HepG2 (cell line): Measurements from ENCODE around the gene STX4. TPM values are rescaled to one million over a fixed set of nuclear protein-coding genes. Genes with fewer than 3 reads are reported as not detected.

Source experiments
- ASH2L ChIP-seq: fragments of 300-600, 200-600 bp; sonication (generic); IDR thresholded peaks from 2 replicates; pipeline ENCODE4 v1.7.0; 2017; ENCODE audit warnings: low read depth, mild to moderate bottlenecking, moderate library complexity, mixed read lengths, low read length; ENCODE audit not compliant: insufficient read length
- HNF4A ChIP-seq: sonication (generic); formaldehyde crosslinking; IDR thresholded peaks from 2 replicates; pipeline ENCODE4 v1.4.0; 2020; ENCODE audit warnings: missing genetic modification reagents
- JUN ChIP-seq: sonication (generic); formaldehyde crosslinking; IDR thresholded peaks from 2 replicates; pipeline ENCODE4 v1.4.0; 2020; ENCODE audit warnings: mild to moderate bottlenecking, missing genetic modification reagents
- KDM4B ChIP-seq: sonication (generic); formaldehyde crosslinking; IDR thresholded peaks from 2 replicates; pipeline ENCODE4 v1.4.0; 2020; ENCODE audit warnings: missing genetic modification reagents
- KDM5A ChIP-seq: fragments of 200-600 bp; sonication (generic); IDR thresholded peaks from 2 replicates; pipeline ENCODE4 v1.7.0; 2018; ENCODE audit warnings: antibody characterized with exemption, mild to moderate bottlenecking, low read length, borderline replicate concordance
- PHF8 ChIP-seq: sonication (generic); formaldehyde crosslinking; IDR thresholded peaks from 2 replicates; pipeline ENCODE4 v1.5.0; 2020; ENCODE audit warnings: missing genetic modification reagents
- TEAD3 ChIP-seq: optimal IDR thresholded peaks from 2 replicates; pipeline ENCODE3; 2016; ENCODE audit warnings: borderline replicate concordance
- ZKSCAN1 ChIP-seq: fragments of 150-350 bp; IDR thresholded peaks from 2 replicates; pipeline ENCODE4 v1.6.1; 2014; ENCODE audit warnings: low read length
- ZNF451 ChIP-seq: sonication (generic); formaldehyde crosslinking; IDR thresholded peaks from 2 replicates; pipeline ENCODE4 v1.5.0; 2020; ENCODE audit warnings: mild to moderate bottlenecking, missing genetic modification reagents
- ZNF672 ChIP-seq: sonication (generic); formaldehyde crosslinking; IDR thresholded peaks from 2 replicates; pipeline ENCODE4 v1.8.1; 2022; ENCODE audit warnings: missing genetic modification reagents
- ZNF878 ChIP-seq: sonication (generic); formaldehyde crosslinking; IDR thresholded peaks from 2 replicates; pipeline ENCODE4 v1.8.1; 2023; ENCODE audit warnings: mild to moderate bottlenecking, missing genetic modification reagents, moderate library complexity
- polyA plus RNA-seq, 8 experiments: library from polyadenylated mRNA; depleted of rRNA in 3 of 8; stranded (reverse) in 7 of 8; unstranded in 1 of 8; fragments of >200 nt; fragmentation: Illumina TruSeq in 4 of 8; extraction: Trizol in 4 of 8; gene quantifications; 2 replicates each; pipeline versions ENCODE4 v1.2.1 to v1.2.3, GENCODE V29; 2011 to 2016; ENCODE audit warnings: low read depth in 4 of 8, missing spikeins in 1 of 8, mixed read lengths in 1 of 8; ENCODE audit not compliant: insufficient read depth in 1 of 8
- total RNA-seq, 5 experiments: library from RNA; depleted of rRNA; stranded (reverse); fragments of >200 nt; fragmentation: Illumina TruSeq; extraction: Trizol; gene quantifications; 2 replicates each; pipeline ENCODE4 v1.2.3, GENCODE V29; 2016; ENCODE audit warnings: low read depth in 1 of 5
- TF ChIP-seq, protein P1 (sequence below): sonication (generic); formaldehyde crosslinking; IDR thresholded peaks from 2 replicates; pipeline ENCODE4 v1.5.1; 2020; ENCODE audit warnings: missing genetic modification reagents, mild to moderate bottlenecking, borderline replicate concordance
- TF ChIP-seq, protein P2 (sequence below): sonication (generic); formaldehyde crosslinking; IDR thresholded peaks from 2 replicates; pipeline ENCODE4 v1.8.0; 2023; ENCODE audit warnings: mild to moderate bottlenecking, missing genetic modification reagents
- TF ChIP-seq, protein P3 (sequence below): sonication (generic); formaldehyde crosslinking; IDR thresholded peaks from 2 replicates; pipeline ENCODE4 v1.4.0; 2020; ENCODE audit warnings: missing genetic modification reagents, borderline replicate concordance
- TF ChIP-seq, protein P4 (sequence below): sonication (generic); formaldehyde crosslinking; IDR thresholded peaks from 2 replicates; pipeline ENCODE4 v1.5.1; 2020; ENCODE audit warnings: missing genetic modification reagents, mild to moderate bottlenecking, borderline replicate concordance
- TF ChIP-seq, protein P5 (sequence below): sonication (generic); IDR thresholded peaks from 2 replicates; pipeline ENCODE4 v1.6.1; 2016; ENCODE audit warnings: low read depth, borderline replicate concordance
- TF ChIP-seq, protein P6 (sequence below): sonication (generic); formaldehyde crosslinking; IDR thresholded peaks from 2 replicates; pipeline ENCODE4 v1.8.0; 2022; ENCODE audit warnings: missing genetic modification reagents, mild to moderate bottlenecking, moderate library complexity, borderline replicate concordance

Gene STX4
- total and polyA plus RNA-seq, 2 of the 13 experiments (the other 11 are each of a cell fraction or from before 2014, with no cell fraction given), result 29.2 to 34.6 TPM

DNA sequence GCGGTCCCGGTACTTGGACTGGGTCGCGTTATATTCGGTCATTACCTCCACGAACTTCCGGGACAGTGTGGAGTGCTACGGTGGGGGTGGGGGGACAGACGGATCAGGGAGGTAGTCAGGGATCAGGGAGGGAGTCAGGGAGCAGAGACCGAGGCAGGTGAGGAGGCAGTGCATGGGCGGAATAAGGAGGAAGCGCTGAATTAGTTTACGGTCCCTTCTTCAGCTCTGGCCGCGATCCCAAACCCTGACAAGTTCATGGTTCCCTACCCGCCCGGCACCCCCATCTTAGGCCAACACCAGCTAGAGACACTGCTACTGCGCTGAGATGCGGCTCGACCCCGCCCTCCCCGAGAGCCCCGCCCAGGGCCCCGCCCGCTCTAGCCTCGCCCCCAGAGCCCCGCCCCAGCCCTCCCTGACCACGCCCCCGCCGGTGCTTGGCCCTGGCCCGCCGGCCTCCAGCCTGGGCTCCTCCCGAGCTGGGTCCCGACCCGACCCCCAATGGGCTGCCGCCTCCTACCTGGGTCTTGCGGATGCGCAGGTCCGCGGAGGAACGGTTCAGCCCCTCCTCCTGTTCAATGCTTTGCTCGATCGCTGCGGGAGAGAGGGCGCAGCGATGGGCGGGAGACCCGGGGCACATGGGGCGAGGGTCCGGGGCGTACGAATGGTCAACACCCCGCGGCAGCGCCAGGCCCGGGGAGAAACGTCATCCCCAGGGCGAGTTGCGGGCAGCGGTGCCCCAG, 36.2 kb upstream of the STX4 start (continued):
- no peak for TF ChIP-seq ZNF672 (CRISPR knock-in tag)
- peak; percentile 19 for TF ChIP-seq TEAD3
- TF ChIP-seq ZNF878 (CRISPR knock-in tag), result no peak
- TF ChIP-seq, protein P1, sequence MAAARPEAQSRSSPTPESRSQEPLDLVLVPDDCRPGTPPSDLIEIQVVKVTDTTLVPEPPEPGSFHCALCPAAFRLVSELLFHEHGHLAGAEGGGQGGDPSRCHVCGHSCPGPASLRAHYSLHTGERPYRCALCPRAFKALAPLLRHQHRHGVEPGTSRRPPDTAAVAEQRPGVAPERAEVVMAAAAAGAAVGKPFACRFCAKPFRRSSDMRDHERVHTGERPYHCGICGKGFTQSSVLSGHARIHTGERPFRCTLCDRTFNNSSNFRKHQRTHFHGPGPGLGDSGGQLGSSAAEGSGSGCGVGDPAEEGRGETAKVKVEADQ (CRISPR knock-in tag), result no peak
- TF ChIP-seq JUN, result peak; percentile 20; the same call in 1 of the 2 replicates
- TF ChIP-seq, protein P2, sequence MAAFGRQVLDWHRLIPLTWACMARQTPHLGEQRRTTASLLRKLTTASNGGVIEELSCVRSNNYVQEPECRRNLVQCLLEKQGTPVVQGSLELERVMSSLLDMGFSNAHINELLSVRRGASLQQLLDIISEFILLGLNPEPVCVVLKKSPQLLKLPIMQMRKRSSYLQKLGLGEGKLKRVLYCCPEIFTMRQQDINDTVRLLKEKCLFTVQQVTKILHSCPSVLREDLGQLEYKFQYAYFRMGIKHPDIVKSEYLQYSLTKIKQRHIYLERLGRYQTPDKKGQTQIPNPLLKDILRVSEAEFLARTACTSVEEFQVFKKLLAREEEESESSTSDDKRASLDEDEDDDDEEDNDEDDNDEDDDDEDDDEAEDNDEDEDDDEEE (CRISPR knock-in tag), result no peak
- TF ChIP-seq, protein P3, sequence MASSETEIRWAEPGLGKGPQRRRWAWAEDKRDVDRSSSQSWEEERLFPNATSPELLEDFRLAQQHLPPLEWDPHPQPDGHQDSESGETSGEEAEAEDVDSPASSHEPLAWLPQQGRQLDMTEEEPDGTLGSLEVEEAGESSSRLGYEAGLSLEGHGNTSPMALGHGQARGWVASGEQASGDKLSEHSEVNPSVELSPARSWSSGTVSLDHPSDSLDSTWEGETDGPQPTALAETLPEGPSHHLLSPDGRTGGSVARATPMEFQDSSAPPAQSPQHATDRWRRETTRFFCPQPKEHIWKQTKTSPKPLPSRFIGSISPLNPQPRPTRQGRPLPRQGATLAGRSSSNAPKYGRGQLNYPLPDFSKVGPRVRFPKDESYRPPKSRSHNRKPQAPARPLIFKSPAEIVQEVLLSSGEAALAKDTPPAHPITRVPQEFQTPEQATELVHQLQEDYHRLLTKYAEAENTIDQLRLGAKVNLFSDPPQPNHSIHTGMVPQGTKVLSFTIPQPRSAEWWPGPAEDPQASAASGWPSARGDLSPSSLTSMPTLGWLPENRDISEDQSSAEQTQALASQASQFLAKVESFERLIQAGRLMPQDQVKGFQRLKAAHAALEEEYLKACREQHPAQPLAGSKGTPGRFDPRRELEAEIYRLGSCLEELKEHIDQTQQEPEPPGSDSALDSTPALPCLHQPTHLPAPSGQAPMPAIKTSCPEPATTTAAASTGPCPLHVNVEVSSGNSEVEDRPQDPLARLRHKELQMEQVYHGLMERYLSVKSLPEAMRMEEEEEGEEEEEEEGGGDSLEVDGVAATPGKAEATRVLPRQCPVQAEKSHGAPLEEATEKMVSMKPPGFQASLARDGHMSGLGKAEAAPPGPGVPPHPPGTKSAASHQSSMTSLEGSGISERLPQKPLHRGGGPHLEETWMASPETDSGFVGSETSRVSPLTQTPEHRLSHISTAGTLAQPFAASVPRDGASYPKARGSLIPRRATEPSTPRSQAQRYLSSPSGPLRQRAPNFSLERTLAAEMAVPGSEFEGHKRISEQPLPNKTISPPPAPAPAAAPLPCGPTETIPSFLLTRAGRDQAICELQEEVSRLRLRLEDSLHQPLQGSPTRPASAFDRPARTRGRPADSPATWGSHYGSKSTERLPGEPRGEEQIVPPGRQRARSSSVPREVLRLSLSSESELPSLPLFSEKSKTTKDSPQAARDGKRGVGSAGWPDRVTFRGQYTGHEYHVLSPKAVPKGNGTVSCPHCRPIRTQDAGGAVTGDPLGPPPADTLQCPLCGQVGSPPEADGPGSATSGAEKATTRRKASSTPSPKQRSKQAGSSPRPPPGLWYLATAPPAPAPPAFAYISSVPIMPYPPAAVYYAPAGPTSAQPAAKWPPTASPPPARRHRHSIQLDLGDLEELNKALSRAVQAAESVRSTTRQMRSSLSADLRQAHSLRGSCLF (CRISPR knock-in tag), result no peak
- peak; percentile 63 for TF ChIP-seq ASH2L
- TF ChIP-seq, protein P4, sequence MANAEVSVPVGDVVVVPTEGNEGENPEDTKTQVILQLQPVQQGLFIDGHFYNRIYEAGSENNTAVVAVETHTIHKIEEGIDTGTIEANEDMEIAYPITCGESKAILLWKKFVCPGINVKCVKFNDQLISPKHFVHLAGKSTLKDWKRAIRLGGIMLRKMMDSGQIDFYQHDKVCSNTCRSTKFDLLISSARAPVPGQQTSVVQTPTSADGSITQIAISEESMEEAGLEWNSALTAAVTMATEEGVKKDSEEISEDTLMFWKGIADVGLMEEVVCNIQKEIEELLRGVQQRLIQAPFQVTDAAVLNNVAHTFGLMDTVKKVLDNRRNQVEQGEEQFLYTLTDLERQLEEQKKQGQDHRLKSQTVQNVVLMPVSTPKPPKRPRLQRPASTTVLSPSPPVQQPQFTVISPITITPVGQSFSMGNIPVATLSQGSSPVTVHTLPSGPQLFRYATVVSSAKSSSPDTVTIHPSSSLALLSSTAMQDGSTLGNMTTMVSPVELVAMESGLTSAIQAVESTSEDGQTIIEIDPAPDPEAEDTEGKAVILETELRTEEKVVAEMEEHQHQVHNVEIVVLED (CRISPR knock-in tag), result peak; percentile 62
- no peak; the same call in 1 of the 2 replicates for TF ChIP-seq ZNF451 (CRISPR knock-in tag)
- TF ChIP-seq KDM4B (CRISPR knock-in tag), result peak; percentile 77
- TF ChIP-seq ZKSCAN1, result no peak
- peak; percentile 79 for TF ChIP-seq PHF8 (CRISPR knock-in tag)
- TF ChIP-seq, protein P5, sequence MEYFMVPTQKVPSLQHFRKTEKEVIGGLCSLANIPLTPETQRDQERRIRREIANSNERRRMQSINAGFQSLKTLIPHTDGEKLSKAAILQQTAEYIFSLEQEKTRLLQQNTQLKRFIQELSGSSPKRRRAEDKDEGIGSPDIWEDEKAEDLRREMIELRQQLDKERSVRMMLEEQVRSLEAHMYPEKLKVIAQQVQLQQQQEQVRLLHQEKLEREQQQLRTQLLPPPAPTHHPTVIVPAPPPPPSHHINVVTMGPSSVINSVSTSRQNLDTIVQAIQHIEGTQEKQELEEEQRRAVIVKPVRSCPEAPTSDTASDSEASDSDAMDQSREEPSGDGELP, result no peak
- TF ChIP-seq HNF4A, result peak; percentile 9
- TF ChIP-seq KDM5A, result peak; percentile 20; the same call in 1 of the 2 replicates
- TF ChIP-seq, protein P6, sequence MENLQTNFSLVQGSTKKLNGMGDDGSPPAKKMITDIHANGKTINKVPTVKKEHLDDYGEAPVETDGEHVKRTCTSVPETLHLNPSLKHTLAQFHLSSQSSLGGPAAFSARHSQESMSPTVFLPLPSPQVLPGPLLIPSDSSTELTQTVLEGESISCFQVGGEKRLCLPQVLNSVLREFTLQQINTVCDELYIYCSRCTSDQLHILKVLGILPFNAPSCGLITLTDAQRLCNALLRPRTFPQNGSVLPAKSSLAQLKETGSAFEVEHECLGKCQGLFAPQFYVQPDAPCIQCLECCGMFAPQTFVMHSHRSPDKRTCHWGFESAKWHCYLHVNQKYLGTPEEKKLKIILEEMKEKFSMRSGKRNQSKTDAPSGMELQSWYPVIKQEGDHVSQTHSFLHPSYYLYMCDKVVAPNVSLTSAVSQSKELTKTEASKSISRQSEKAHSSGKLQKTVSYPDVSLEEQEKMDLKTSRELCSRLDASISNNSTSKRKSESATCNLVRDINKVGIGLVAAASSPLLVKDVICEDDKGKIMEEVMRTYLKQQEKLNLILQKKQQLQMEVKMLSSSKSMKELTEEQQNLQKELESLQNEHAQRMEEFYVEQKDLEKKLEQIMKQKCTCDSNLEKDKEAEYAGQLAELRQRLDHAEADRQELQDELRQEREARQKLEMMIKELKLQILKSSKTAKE (CRISPR knock-in tag), result peak; percentile 78
